ENCODE results near the gene PTGR2.
"Not testable (repeated sequence)": the region's sequence is repeated elsewhere in the genome, so short reads cannot be mapped to it uniquely, and the experiment has no call there.

PTGR2 gene

DNA sequence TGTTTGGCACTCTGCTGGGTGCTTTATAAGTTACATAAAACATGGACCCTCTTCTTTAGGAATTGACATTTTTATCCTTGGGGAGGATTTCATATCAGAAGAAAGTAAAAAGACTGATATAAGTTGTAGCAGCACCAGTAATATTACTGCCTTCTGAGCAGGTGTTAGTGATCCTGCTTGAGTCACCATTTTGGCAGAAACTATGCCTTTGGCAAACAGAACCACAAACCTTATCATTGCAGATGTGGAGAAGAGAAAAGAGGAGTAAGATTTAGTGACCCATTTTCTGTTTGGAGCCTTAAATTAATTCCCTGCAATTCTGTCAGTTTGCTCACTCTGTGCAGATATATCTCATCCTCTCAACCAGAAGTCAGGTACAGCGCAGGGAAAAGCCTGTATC lies 58.0 kb downstream of the PTGR2 start:
- H3K27ac ChIP-seq, result no peak overlapping the region
- TF ChIP-seq, protein P1, sequence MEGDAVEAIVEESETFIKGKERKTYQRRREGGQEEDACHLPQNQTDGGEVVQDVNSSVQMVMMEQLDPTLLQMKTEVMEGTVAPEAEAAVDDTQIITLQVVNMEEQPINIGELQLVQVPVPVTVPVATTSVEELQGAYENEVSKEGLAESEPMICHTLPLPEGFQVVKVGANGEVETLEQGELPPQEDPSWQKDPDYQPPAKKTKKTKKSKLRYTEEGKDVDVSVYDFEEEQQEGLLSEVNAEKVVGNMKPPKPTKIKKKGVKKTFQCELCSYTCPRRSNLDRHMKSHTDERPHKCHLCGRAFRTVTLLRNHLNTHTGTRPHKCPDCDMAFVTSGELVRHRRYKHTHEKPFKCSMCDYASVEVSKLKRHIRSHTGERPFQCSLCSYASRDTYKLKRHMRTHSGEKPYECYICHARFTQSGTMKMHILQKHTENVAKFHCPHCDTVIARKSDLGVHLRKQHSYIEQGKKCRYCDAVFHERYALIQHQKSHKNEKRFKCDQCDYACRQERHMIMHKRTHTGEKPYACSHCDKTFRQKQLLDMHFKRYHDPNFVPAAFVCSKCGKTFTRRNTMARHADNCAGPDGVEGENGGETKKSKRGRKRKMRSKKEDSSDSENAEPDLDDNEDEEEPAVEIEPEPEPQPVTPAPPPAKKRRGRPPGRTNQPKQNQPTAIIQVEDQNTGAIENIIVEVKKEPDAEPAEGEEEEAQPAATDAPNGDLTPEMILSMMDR (conservative IDR thresholded peaks at IDR 0.05), result no peak

DNA sequence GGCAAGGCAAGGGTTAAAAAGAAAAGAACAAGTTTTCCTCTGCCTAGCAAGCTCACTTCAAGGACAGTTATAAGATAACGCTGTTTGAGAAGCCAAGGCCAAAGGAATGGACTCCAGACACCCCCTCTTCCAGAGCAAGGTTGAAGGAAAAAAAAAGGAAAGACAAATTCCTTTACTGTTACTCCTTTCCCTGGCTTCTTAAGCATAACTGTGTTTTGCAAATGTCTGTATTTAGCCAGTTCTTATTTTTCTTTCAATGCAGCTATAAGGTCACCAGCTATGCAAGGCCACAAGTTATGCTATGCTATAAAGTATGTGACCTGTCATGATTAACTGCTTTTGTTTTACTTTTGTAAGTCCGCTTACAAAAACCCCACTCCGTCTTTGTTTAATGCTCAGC lies 61.6 kb downstream of the PTGR2 start:
- TF ChIP-seq, protein P1 (conservative IDR thresholded peaks at IDR 0.05), result no peak
- no peak overlapping the region for H3K27ac ChIP-seq

DNA sequence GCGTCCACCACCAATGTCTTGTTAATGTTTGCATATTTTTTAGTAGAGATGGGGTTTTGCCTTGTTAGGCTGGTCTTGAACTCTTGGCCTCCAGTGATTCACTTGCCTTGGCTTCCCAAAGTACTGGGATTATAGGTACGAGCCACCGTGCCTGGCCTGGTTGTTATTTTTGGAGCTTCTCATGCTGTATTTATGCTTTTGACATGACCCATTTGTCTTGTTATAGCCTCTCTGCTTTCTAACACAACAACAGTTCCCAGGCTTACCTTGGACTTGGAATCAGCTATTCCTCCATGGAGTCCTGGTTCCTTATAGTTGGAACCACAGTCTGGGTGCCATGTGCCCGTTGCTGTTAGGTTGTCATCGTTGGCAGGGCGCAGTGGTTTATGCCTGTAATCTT lies 64.7 kb downstream of the PTGR2 start:
- TF ChIP-seq, protein P1 (conservative IDR thresholded peaks at IDR 0.05), result no peak
- H3K27ac ChIP-seq, result no peak overlapping the region

DNA sequence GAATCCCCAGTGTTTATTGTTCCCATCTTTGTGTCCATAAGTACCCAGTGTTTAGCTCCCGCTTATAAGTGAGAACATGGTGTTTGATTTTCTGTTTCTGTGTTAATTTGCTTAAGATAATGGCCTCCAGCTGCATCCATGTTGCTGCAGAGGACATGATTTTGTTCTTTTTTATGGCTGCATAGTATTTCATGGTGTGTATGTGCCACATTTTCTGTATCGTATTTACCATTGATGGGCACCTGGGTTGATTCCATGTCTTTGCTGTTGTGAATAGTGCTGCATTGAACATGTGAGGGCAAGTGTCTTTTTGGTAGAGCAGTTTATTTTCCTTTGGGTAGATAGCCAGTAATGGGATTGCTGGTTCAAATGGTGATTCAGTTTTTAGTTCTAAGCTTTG lies 67.8 kb downstream of the PTGR2 start:
- not testable (repeated sequence) for H3K27ac ChIP-seq

DNA sequence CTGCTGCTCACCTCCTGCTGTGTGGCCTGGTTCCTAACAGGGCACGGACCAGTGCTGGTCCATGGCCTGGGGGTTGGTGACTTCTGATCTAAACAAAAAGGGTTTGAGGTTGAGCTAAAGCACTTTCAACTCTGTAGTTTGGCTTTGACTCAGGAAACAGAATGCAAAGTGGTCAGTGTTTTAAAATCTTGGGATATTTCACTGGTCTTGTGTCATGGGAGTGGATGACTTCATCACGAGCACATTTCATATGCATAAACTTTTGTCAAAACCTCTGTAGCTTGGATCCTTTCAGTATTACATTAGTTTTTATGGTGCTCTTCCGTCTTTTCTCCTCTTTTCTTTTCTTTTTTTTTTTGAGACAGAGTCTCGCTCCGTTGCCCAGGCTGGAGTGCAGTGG lies 72.7 kb downstream of the PTGR2 start:
- H3K27ac ChIP-seq, result no peak overlapping the region
- TF ChIP-seq, protein P1 (conservative IDR thresholded peaks at IDR 0.05), result no peak

Measured in VCaP (cell line).